RWPE1 (cell line): ENCODE measurements around the gene STAT1.
"Not testable (repeated sequence)": the region's sequence is repeated elsewhere in the genome, so short reads cannot be mapped to it uniquely, and the experiment has no call there.

ENCODE experiments used
- CTCF ChIA-PET: fragments of 350-600 bp; sonication (Branson Sonifier 250); formaldehyde crosslinking; extraction: SDS; loops from one replicate; lab custom pipeline; 2021; lab: Yijun Ruan, JAX
- POLR2A ChIA-PET: fragments of 400-600 bp; formaldehyde crosslinking; extraction: SDS; loops from one replicate; lab custom pipeline; 2020; ENCODE audit warnings: antibody characterized with exemption; ENCODE audit not compliant: low non-redundant PET; lab: Yijun Ruan, JAX
- DNase-seq: peaks from one replicate; pipeline ENCODE4 v3.0.0; 2012; ENCODE audit warnings: low spot score
- H3K27ac ChIP-seq: fragments of 450-650 bp; 2 replicates; pipeline ENCODE4 v1.5.1; 2017
- CTCF ChIP-seq: fragments of 450-650 bp; conservative IDR thresholded peaks from 2 replicates; pipeline ENCODE4 v1.5.1; 2017; ENCODE audit warnings: low read depth, mild to moderate bottlenecking

The STAT1 gene

GRCh38 chr2:190963088-190963487 is 50.9 kb downstream of the STAT1 start:
- no peak for TF ChIP-seq CTCF
- H3K27ac ChIP-seq = no peak overlapping the region
- no peak for DNase-seq
- POLR2A ChIA-PET = no interaction called here
- CTCF ChIA-PET = interaction anchor here (1.2 kb wide), 1 partner anchor 12 kb away, joined by 4 read pairs; no protein-coding TSS in a partner anchor

GRCh38 chr2:190961918-190962487 is 52.0 kb downstream of the STAT1 start:
- no peak overlapping the region for H3K27ac ChIP-seq
- CTCF ChIA-PET = interaction anchor here (0.7 kb wide), 1 partner anchor 42 kb away, joined by 4 read pairs; no protein-coding TSS in a partner anchor
- no peak for DNase-seq
- no peak for TF ChIP-seq CTCF
- POLR2A ChIA-PET = no interaction called here

- CTCF ChIA-PET = interaction anchor here (0.6 to 0.7 kb wide), 2 partner anchors 9 to 43 kb away, joined by 3 to 4 read pairs; no protein-coding TSS in a partner anchor
- POLR2A ChIA-PET, H3K27ac ChIP-seq, DNase-seq: not testable (repeated sequence)
Observed at GRCh38 chr2:190961117-190961516, 52.9 kb downstream of the STAT1 start.

- ChIA-PET CTCF (interaction anchor here (0.5 kb wide), 1 partner anchor 12 kb away, joined by 3 read pairs; no protein-coding TSS in a partner anchor), POLR2A (no interaction called here)
- H3K27ac ChIP-seq = no peak overlapping the region
- DNase-seq = no peak
- TF ChIP-seq CTCF = no peak
Observed at GRCh38 chr2:190959911-190960788, 53.8 kb downstream of the STAT1 start.

GRCh38 chr2:190953257-190953656 is 60.7 kb downstream of the STAT1 start:
- POLR2A ChIA-PET = no interaction called here
- no peak for DNase-seq
- CTCF ChIA-PET = no interaction called here
- no peak for TF ChIP-seq CTCF
- no peak overlapping the region for H3K27ac ChIP-seq

GRCh38 chr2:190950566-190950991 is 63.4 kb downstream of the STAT1 start:
- no peak overlapping the region for H3K27ac ChIP-seq
- POLR2A ChIA-PET = no interaction called here
- CTCF ChIA-PET = interaction anchor here (0.6 kb wide), 1 partner anchor 13 kb away, joined by 4 read pairs; no protein-coding TSS in a partner anchor
- no peak for TF ChIP-seq CTCF
- DNase-seq = no peak
